Prostate gland (tissue), 2 donors: ENCODE data around the gene DLGAP1. TPM values are rescaled to one million over a fixed set of nuclear protein-coding genes. Genes with fewer than 3 reads are reported as not detected.

Experiments used
- DNase-seq: peaks from one replicate; pipeline ENCODE4 v3.0.0-alpha.2; 2019; ENCODE audit warnings: low spot score
- H3K27ac ChIP-seq, 2 donors: fragments of 200-600 bp; sonication (generic); 2 replicates each; pipeline ENCODE4 v1.5.1; 2017 to 2019
- H3K27me3 ChIP-seq: fragments of 200-600 bp; sonication (generic); replicated peaks from 2 replicates; pipeline ENCODE4 v1.5.1; 2019; ENCODE audit not compliant: insufficient read depth
- H3K36me3 ChIP-seq, 2 donors: fragments of 200-600 bp; sonication (generic); 1 replicate in 1 of 2; 2 replicates in 1 of 2; pipeline versions ENCODE4 v1.5.1 to v1.8.1; 2017 to 2019
- H3K4me1 ChIP-seq: fragments of 200-600 bp; sonication (generic); replicated peaks from 2 replicates; pipeline ENCODE4 v1.5.1; 2019
- H3K4me3 ChIP-seq, 2 donors: fragments of 200-600 bp; sonication (generic); 2 replicates each; pipeline ENCODE4 v1.5.1; 2017 to 2019
- H3K9me3 ChIP-seq: fragments of 200-600 bp; sonication (generic); 2 replicates; pipeline ENCODE4 v1.5.1; 2017
- CTCF ChIP-seq, 4 experiments: fragments of 200-600 bp in 2 of 4; fragments of 450-650 bp in 2 of 4; sonication (generic) in 2 of 4; IDR thresholded peaks; 1 replicate in 3 of 4; 2 replicates in 1 of 4; pipeline ENCODE4 v1.5.1; 2016 to 2019; ENCODE audit warnings: antibody characterized with exemption in 4 of 4, mild to moderate bottlenecking in 2 of 4, moderate library complexity in 2 of 4
- POLR2A ChIP-seq: fragments of 450-650 bp; IDR thresholded peaks from one replicate; pipeline ENCODE4 v1.6.1; 2016; ENCODE audit warnings: antibody characterized with exemption, mild to moderate bottlenecking
- POLR2AphosphoS5 ChIP-seq: sonication (generic); formaldehyde crosslinking; IDR thresholded peaks from one replicate; pipeline ENCODE4 v1.6.1; 2017; ENCODE audit warnings: antibody characterized with exemption
- WGBS: methylation state at CpG from one replicate; pipeline ENCODE4 v1.1.5; 2018; 5-methylcytosine and 5-hydroxymethylcytosine counted together
- intact Hi-C: fragments of 100-400 bp; cut with DNase I; formaldehyde crosslinking; loops from one replicate; pipeline ENCODE4 v1.14.2; 2022
- total RNA-seq, 2 donors: library from RNA; depleted of rRNA; stranded (reverse); fragments of >200 nt; gene quantifications; one replicate each; pipeline ENCODE4 v1.1.0, GENCODE V29; 2016

Gene DLGAP1
- total RNA-seq, 2 donors from 2014 or later, result 42.2 to 66.7 TPM

- Histone ChIP-seq H3K27ac (no peak overlapping the region), H3K36me3 (no peaks in the 10 kb centered on the region), H3K27me3 (no peaks in the 10 kb centered on the region), H3K4me3 (no peak overlapping the region), H3K4me1 (no peaks in the 10 kb centered on the region), H3K9me3 (no peaks in the 10 kb centered on the region)
- WGBS, result 100% methylated on average over 3 of the region's 3 CpGs
- intact Hi-C loops, result no loop called here
- no peak for DNase-seq
- TF ChIP-seq POLR2A, result no peak
- TF ChIP-seq POLR2AphosphoS5, result no peak
- TF ChIP-seq CTCF (IDR thresholded peaks at IDR 0.05), result no peak
Measured at GRCh38 chr18:3889803-3890202, 565.3 kb downstream of the DLGAP1 start.

GRCh38 chr18:3889121-3889520 is 566.0 kb downstream of the DLGAP1 start:
- no peak overlapping the region for H3K4me3 ChIP-seq
- no peak overlapping the region for H3K27ac ChIP-seq
- WGBS, result 83% methylated on average over 1 of the region's 1 CpG
- TF ChIP-seq POLR2A, result no peak
- TF ChIP-seq POLR2AphosphoS5, result no peak
- no peak for TF ChIP-seq CTCF (IDR thresholded peaks at IDR 0.05)
- no peaks in the 10 kb centered on the region for H3K27me3 ChIP-seq
- H3K36me3 ChIP-seq, result no peaks in the 10 kb centered on the region
- no peaks in the 10 kb centered on the region for H3K4me1 ChIP-seq
- DNase-seq, result no peak
- intact Hi-C loops, result no loop called here
- no peaks in the 10 kb centered on the region for H3K9me3 ChIP-seq

GRCh38 chr18:3886575-3887322 is 568.4 kb downstream of the DLGAP1 start:
- 53% methylated on average over 10 of the region's 10 CpGs for WGBS
- no peak for DNase-seq
- H3K36me3 ChIP-seq, result no peaks in the 10 kb centered on the region
- no peak overlapping the region for H3K4me3 ChIP-seq
- no peaks in the 10 kb centered on the region for H3K9me3 ChIP-seq
- H3K4me1 ChIP-seq, result no peaks in the 10 kb centered on the region
- intact Hi-C loops, result no loop called here
- TF ChIP-seq POLR2AphosphoS5 (no peak), CTCF (IDR thresholded peaks at IDR 0.05) (no peak), POLR2A (no peak)
- no peak overlapping the region for H3K27ac ChIP-seq
- H3K27me3 ChIP-seq, result no peaks in the 10 kb centered on the region

- Histone ChIP-seq H3K4me3 (no peak overlapping the region), H3K27ac (no peak overlapping the region), H3K9me3 (no peaks in the 10 kb centered on the region), H3K4me1 (no peaks in the 10 kb centered on the region), H3K36me3 (no peaks in the 10 kb centered on the region), H3K27me3 (no peaks in the 10 kb centered on the region)
- intact Hi-C loops, result no loop called here
- peak in 1 of 4 experiments; percentile 36 for TF ChIP-seq CTCF (IDR thresholded peaks at IDR 0.05)
- no peak for TF ChIP-seq POLR2AphosphoS5
- no peak for DNase-seq
- 82% methylated on average over 2 of the region's 2 CpGs for WGBS
Measured at GRCh38 chr18:3885209-3885792, 569.8 kb downstream of the DLGAP1 start.

- H3K27ac ChIP-seq, result no peak overlapping the region
- H3K4me3 ChIP-seq, result no peak overlapping the region
- no peak for TF ChIP-seq CTCF (IDR thresholded peaks at IDR 0.05)
- intact Hi-C loops, result loop anchor here (10.0 kb wide), 1 partner anchor 105 kb away; no protein-coding TSS in a partner anchor
- no peaks in the 10 kb centered on the region for H3K4me1 ChIP-seq
- no peak for DNase-seq
- over 99% methylated on average over 15 of the region's 19 CpGs for WGBS
- H3K27me3 ChIP-seq, result no peaks in the 10 kb centered on the region
- H3K36me3 ChIP-seq, result no peaks in the 10 kb centered on the region
- H3K9me3 ChIP-seq, result no peaks in the 10 kb centered on the region
Measured at GRCh38 chr18:3879836-3880120, 575.3 kb downstream of the DLGAP1 start.
